Measurements from ENCODE around the gene CSN1S1.

CSN1S1 gene

DNA sequence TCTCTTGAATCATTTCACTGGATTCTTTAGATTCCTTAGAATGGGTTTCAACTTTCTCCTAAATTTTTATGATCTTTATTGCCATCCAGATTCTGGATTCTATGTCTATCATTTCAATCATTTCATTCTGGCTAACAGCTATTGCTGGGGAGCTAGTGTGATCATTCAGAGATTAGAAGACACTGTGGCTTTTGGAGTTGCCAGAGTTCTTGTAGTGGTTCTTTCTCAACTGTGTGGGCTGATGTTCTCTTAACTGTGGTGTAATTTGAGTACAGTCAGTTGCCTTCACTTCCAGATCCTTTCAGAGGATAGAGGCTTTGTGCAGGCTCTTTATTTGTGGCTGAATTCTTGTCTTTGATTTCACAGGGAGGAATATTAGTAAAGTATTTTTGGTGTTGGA is 46.7 kb downstream of the CSN1S1 start:
- H3K27ac ChIP-seq (ENCODE audit: low read length): no peak overlapping the region
- H3K27me3 ChIP-seq (replicated peaks; ENCODE audit: insufficient read depth, low read length): no peaks in the 10 kb centered on the region
- no peak for TF ChIP-seq EZH2phosphoT487 (IDR thresholded peaks at IDR 0.05; ENCODE audit: low read length)
- TF ChIP-seq, protein P1, sequence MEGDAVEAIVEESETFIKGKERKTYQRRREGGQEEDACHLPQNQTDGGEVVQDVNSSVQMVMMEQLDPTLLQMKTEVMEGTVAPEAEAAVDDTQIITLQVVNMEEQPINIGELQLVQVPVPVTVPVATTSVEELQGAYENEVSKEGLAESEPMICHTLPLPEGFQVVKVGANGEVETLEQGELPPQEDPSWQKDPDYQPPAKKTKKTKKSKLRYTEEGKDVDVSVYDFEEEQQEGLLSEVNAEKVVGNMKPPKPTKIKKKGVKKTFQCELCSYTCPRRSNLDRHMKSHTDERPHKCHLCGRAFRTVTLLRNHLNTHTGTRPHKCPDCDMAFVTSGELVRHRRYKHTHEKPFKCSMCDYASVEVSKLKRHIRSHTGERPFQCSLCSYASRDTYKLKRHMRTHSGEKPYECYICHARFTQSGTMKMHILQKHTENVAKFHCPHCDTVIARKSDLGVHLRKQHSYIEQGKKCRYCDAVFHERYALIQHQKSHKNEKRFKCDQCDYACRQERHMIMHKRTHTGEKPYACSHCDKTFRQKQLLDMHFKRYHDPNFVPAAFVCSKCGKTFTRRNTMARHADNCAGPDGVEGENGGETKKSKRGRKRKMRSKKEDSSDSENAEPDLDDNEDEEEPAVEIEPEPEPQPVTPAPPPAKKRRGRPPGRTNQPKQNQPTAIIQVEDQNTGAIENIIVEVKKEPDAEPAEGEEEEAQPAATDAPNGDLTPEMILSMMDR (IDR thresholded peaks at IDR 0.05; ENCODE audit: low read length): no peak
- no peak for TF ChIP-seq EZH2 (optimal IDR thresholded peaks at IDR 0.05; ENCODE audit: low read depth, low read length)
- H3K79me2 ChIP-seq (ENCODE audit: low read length): no peaks in the 10 kb centered on the region
- H4K20me1 ChIP-seq (ENCODE audit: insufficient read depth, low read length): no peaks in the 10 kb centered on the region
- H3K9me2 ChIP-seq (replicated peaks; ENCODE audit: insufficient read depth, low read length): no peaks in the 10 kb centered on the region
- H3K4me2 ChIP-seq (ENCODE audit: low read depth, low read length): no peak overlapping the region
- no peak overlapping the region for H3K4me3 ChIP-seq (ENCODE audit: low read length)
- no peaks in the 10 kb centered on the region for H3K36me3 ChIP-seq (replicated peaks; ENCODE audit: insufficient read depth, low read length)
- H2AFZ ChIP-seq (ENCODE audit: low read length): no peak overlapping the region
- DNase-seq: no peak
- H3K9ac ChIP-seq (ENCODE audit: low read length): no peak overlapping the region
- no peaks in the 10 kb centered on the region for H3F3A ChIP-seq (ENCODE audit: insufficient read depth, low read length)
- H3K4me1 ChIP-seq (ENCODE audit: low read length): no peaks in the 10 kb centered on the region
- H3K9me3 ChIP-seq (replicated peaks; ENCODE audit: insufficient read depth, low read length): no peaks in the 10 kb centered on the region

DNA sequence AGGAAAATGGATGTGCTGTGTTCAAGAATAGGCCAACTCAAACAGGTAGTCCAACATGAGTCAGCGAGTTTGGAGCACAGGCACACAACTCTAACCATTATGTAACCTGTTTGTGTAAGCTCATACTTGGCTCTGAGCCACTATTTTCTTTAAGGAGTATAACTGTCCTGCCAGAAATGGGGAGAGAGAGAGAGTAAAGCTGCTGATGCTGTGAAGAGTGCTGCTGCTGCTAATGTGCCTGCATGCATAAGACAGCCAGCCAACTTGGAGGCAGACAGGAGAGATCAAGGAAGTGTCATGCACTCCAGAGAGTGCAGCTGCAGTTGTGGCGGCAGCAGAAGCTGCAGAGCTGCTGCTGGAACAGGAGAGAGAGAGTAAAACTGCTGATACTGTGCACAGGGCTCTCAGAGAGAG is 53.2 kb downstream of the CSN1S1 start:
- Histone ChIP-seq H3K4me2 (ENCODE audit: low read depth, low read length) (no peak overlapping the region), H3K4me1 (ENCODE audit: low read length) (no peaks in the 10 kb centered on the region), H3K27ac (ENCODE audit: low read length) (no peak overlapping the region; the same call in 1 of the 2 replicates), H2AFZ (ENCODE audit: low read length) (0 out of 2 replicates have a peak overlapping the region, but pooled peaks have one; percentile 23), H3K36me3 (replicated peaks; ENCODE audit: insufficient read depth, low read length) (no peaks in the 10 kb centered on the region), H3K4me3 (ENCODE audit: low read length) (no peak overlapping the region), H3K27me3 (replicated peaks; ENCODE audit: insufficient read depth, low read length) (no peaks in the 10 kb centered on the region), H3F3A (ENCODE audit: insufficient read depth, low read length) (no peaks in the 10 kb centered on the region), H3K79me2 (ENCODE audit: low read length) (no peaks in the 10 kb centered on the region), H3K9ac (ENCODE audit: low read length) (no peak overlapping the region), H4K20me1 (ENCODE audit: insufficient read depth, low read length) (no peaks in the 10 kb centered on the region), H3K9me3 (replicated peaks; ENCODE audit: insufficient read depth, low read length) (no peaks in the 10 kb centered on the region), H3K9me2 (replicated peaks; ENCODE audit: insufficient read depth, low read length) (no peaks in the 10 kb centered on the region)
- DNase-seq: peak; percentile 49
- no peak for TF ChIP-seq EZH2phosphoT487 (IDR thresholded peaks at IDR 0.05; ENCODE audit: low read length)
- TF ChIP-seq, protein P1 (IDR thresholded peaks at IDR 0.05; ENCODE audit: low read length): no peak
- TF ChIP-seq EZH2 (optimal IDR thresholded peaks at IDR 0.05; ENCODE audit: low read depth, low read length): no peak

DNA sequence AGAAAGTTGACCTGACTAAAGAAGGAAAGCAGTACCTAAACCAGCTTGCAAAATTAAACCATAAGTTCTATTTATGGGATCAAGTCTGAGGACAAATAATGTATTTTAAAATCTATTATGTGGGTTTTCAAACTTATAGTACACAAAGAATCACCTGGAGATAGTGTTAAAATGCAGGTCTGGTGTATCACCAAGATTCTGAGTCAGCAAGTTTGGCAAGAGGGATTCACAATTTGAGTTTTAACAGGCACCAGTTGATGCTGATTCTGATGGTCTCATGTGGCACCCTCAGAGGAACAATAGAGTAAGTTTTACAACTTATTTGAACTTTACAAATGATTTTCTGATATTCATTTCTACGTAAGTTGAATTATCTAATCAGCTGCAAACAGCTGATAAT is 55.8 kb downstream of the CSN1S1 start:
- Histone ChIP-seq H3K9ac (ENCODE audit: low read length) (no peak overlapping the region), H3K4me1 (ENCODE audit: low read length) (no peaks in the 10 kb centered on the region), H3K79me2 (ENCODE audit: low read length) (no peaks in the 10 kb centered on the region), H3K36me3 (replicated peaks; ENCODE audit: insufficient read depth, low read length) (no peaks in the 10 kb centered on the region), H3F3A (ENCODE audit: insufficient read depth, low read length) (no peaks in the 10 kb centered on the region), H3K9me3 (replicated peaks; ENCODE audit: insufficient read depth, low read length) (no peaks in the 10 kb centered on the region), H3K9me2 (replicated peaks; ENCODE audit: insufficient read depth, low read length) (no peaks in the 10 kb centered on the region), H3K4me3 (ENCODE audit: low read length) (no peak overlapping the region), H3K4me2 (ENCODE audit: low read depth, low read length) (no peak overlapping the region), H3K27me3 (replicated peaks; ENCODE audit: insufficient read depth, low read length) (no peaks in the 10 kb centered on the region), H3K27ac (ENCODE audit: low read length) (no peak overlapping the region), H4K20me1 (ENCODE audit: insufficient read depth, low read length) (no peaks in the 10 kb centered on the region), H2AFZ (ENCODE audit: low read length) (no peak overlapping the region)
- DNase-seq: no peak
- TF ChIP-seq EZH2phosphoT487 (IDR thresholded peaks at IDR 0.05; ENCODE audit: low read length): no peak
- TF ChIP-seq, protein P1 (IDR thresholded peaks at IDR 0.05; ENCODE audit: low read length): no peak
- no peak for TF ChIP-seq EZH2 (optimal IDR thresholded peaks at IDR 0.05; ENCODE audit: low read depth, low read length)

Data from MM.1S (cell line).